Skeletal muscle satellite cell (primary cell): ENCODE data around the gene GARNL3. TPM values are rescaled to one million over a fixed set of nuclear protein-coding genes. Genes with fewer than 3 reads are reported as not detected.

Experiments used
- H3K27me3 ChIP-seq: 2 replicates; pipeline ENCODE4 v1.7.0; 2013; ENCODE audit warnings: low read length; ENCODE audit not compliant: control insufficient read depth, insufficient read depth
- H3K36me3 ChIP-seq: 2 replicates; pipeline ENCODE4 v1.7.0; 2013; ENCODE audit warnings: mild to moderate bottlenecking, control low read depth, low read length; ENCODE audit not compliant: insufficient read depth
- H3K4me1 ChIP-seq: 2 replicates; pipeline ENCODE4 v1.7.0; 2013; ENCODE audit warnings: low read length; ENCODE audit not compliant: control insufficient read depth, insufficient read depth
- H3K4me2 ChIP-seq: 2 replicates; pipeline ENCODE4 v1.7.0; 2013; ENCODE audit warnings: mild to moderate bottlenecking, low read length
- H3K4me3 ChIP-seq: 2 replicates; pipeline ENCODE4 v1.7.0; 2013; ENCODE audit warnings: low read length
- H3K9ac ChIP-seq: 2 replicates; pipeline ENCODE4 v1.7.0; 2013; ENCODE audit warnings: mild to moderate bottlenecking, low read depth, low read length, moderate library complexity
- H3K9me3 ChIP-seq: replicated peaks from 2 replicates; pipeline ENCODE4 v1.7.0; 2013; ENCODE audit warnings: mild to moderate bottlenecking, control low read depth, low read length
- total RNA-seq: library from RNA; depleted of rRNA; stranded (reverse); fragments of >200 nt; gene quantifications from 2 replicates; pipeline ENCODE4 v1.2.3, GENCODE V29; 2012; rRNA removed

Gene GARNL3
- total RNA-seq, result 1.5 and 2.4 TPM in 2 replicates

- H3K4me2 ChIP-seq, result no peak within 1 kb of the TSS
- H3K27me3 ChIP-seq, result peaks cover 56% of the 10 kb centered on the region
- H3K36me3 ChIP-seq, result no peaks in the 10 kb centered on the region
- H3K4me1 ChIP-seq, result no peaks in the 10 kb centered on the region
- H3K4me3 ChIP-seq, result no peak within 1 kb of the TSS
- no peak within 1 kb of the TSS for H3K9ac ChIP-seq
- no peaks in the 10 kb centered on the region for H3K9me3 ChIP-seq
Measured at GRCh38 chr9:127264462-127265219, at the start of gene GARNL3. Gene GARNL3 (plus strand): TSS chr9:127264774. CDS start chr9:127264878, 104 bp downstream.

- Histone ChIP-seq H3K27me3 (peaks cover 72% of the 10 kb centered on the region), H3K4me3 (no peak overlapping the region), H3K4me1 (peaks cover 4% of the 10 kb centered on the region), H3K36me3 (no peaks in the 10 kb centered on the region), H3K4me2 (no peak overlapping the region), H3K9me3 (no peaks in the 10 kb centered on the region), H3K9ac (no peak overlapping the region)
Measured at GRCh38 chr9:127215268-127216209, 49.0 kb upstream of the GARNL3 start.

DNA sequence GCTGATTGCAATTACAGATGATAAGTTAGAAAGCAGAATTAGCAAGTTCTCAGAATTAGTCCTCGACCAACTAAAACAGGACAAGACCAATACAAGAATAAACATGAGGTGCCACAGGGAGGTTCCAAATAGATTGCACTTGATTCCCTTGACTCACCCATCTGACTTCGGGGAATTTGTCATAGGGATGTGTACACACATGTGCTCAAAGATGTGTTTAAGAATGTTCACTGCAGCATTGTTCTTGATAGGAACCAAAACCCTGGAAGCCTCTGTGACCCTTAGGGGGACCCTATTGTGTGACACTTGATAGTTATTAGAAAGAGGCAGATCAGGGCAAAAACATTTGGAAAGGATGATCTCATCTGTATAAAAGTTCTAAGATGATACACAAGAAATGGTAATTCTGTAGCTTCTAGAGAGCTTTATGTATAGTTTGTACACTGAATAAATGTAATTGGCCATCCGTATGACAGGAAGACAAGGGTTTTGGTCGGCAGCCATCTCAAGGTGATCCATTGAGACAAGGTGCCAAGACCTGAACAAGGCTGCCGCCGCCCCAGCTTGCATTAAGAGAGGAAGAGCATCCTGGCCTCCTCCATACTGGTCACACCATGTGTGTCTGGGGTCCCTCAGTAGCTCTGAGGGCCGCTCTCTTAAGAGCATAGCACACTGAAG lies 48.2 kb upstream of the GARNL3 start:
- Histone ChIP-seq H3K4me3 (no peak overlapping the region), H3K36me3 (no peaks in the 10 kb centered on the region), H3K9ac (no peak overlapping the region), H3K4me2 (no peak overlapping the region), H3K4me1 (peaks cover 4% of the 10 kb centered on the region), H3K9me3 (no peaks in the 10 kb centered on the region), H3K27me3 (peaks cover 72% of the 10 kb centered on the region)

DNA sequence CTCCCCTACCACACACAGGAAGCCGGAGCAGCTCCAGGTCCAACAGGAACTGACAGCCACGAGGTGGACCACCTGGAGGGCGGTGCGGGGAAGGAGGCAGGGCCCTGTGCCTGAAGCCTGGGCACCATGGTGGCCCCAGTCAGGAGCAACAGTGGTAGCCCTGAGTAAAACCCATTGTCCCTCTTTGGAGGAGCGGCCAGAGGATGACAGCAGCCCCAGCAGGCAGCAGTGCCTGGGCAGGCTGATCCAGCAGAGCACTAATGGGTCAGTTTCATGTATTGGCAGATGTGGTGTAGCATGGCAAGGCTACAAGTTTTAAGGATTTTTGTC lies 47.7 kb upstream of the GARNL3 start:
- H3K4me2 ChIP-seq, result no peak overlapping the region
- no peaks in the 10 kb centered on the region for H3K36me3 ChIP-seq
- H3K4me3 ChIP-seq, result no peak overlapping the region

DNA sequence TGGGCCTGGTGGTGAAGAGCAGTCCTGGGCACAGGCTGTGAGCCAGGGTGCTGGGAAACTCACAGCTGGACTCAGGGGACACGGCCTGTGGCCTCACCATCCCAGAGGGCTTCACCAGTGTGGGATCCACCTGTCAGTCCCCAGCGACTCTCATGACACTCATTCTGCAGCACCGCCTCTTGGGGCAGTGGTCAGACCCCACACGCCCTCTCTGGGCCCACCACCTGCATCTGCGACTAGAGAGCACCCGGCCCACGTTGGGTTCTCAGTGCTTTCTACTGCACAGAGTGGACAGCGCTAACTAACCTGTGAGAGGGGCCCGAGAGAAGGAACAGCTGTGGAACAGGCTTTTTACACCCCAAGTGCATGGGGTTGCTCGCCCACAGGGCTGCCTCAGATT lies 45.8 kb upstream of the GARNL3 start:
- no peaks in the 10 kb centered on the region for H3K9me3 ChIP-seq
- H3K4me3 ChIP-seq, result no peak overlapping the region
- no peaks in the 10 kb centered on the region for H3K36me3 ChIP-seq
- no peak overlapping the region for H3K9ac ChIP-seq
- H3K27me3 ChIP-seq, result peaks cover 77% of the 10 kb centered on the region
- H3K4me2 ChIP-seq, result no peak overlapping the region
- peaks cover 4% of the 10 kb centered on the region for H3K4me1 ChIP-seq

More for the DNA sequence above, 47.7 kb upstream of the GARNL3 start:
- peaks cover 75% of the 10 kb centered on the region for H3K27me3 ChIP-seq
- H3K9me3 ChIP-seq, result no peaks in the 10 kb centered on the region
- peaks cover 4% of the 10 kb centered on the region for H3K4me1 ChIP-seq
- H3K9ac ChIP-seq, result no peak overlapping the region

- peaks cover 6% of the 10 kb centered on the region for H3K4me1 ChIP-seq
- H3K27me3 ChIP-seq, result peaks cover 79% of the 10 kb centered on the region
- H3K4me3 ChIP-seq, result no peak overlapping the region
- no peaks in the 10 kb centered on the region for H3K9me3 ChIP-seq
- no peak overlapping the region for H3K4me2 ChIP-seq
- no peak overlapping the region for H3K9ac ChIP-seq
- no peaks in the 10 kb centered on the region for H3K36me3 ChIP-seq
Measured at GRCh38 chr9:127219520-127219919, 45.1 kb upstream of the GARNL3 start.

DNA sequence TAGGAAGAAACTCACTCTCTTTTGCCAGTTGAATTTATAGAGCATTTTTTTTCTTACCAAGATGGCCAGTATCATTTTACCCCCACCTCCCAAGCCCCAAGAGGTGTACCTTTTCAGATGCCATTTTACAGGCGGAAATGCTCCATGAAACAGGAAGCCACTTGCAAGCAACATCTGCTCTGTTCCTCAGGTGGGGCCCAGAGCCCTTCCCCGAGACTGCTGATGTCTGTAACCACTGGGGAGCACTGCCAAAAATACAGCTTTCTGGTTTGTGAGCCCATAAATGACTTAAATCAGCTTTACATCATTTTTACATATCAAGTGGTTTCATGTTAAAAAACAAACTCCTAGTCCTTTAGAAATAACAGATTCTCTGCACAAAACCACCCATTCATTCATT lies 42.9 kb upstream of the GARNL3 start:
- no peaks in the 10 kb centered on the region for H3K9me3 ChIP-seq

GRCh38 chr9:127222388-127223095 lies 42.0 kb upstream of the GARNL3 start:
- peaks cover 61% of the 10 kb centered on the region for H3K27me3 ChIP-seq
- H3K4me3 ChIP-seq, result no peak overlapping the region
- H3K9me3 ChIP-seq, result no peaks in the 10 kb centered on the region
- H3K9ac ChIP-seq, result no peak overlapping the region
- H3K4me2 ChIP-seq, result no peak overlapping the region
- peaks cover 8% of the 10 kb centered on the region for H3K4me1 ChIP-seq
- no peaks in the 10 kb centered on the region for H3K36me3 ChIP-seq

More for the DNA sequence above, 42.9 kb upstream of the GARNL3 start:
- Histone ChIP-seq H3K9ac (no peak overlapping the region), H3K4me2 (no peak overlapping the region), H3K27me3 (peaks cover 70% of the 10 kb centered on the region), H3K4me3 (no peak overlapping the region), H3K4me1 (peaks cover 8% of the 10 kb centered on the region), H3K36me3 (no peaks in the 10 kb centered on the region)

GRCh38 chr9:127223266-127223665 lies 41.3 kb upstream of the GARNL3 start:
- no peak overlapping the region for H3K9ac ChIP-seq

GRCh38 chr9:127223810-127224177 lies 40.8 kb upstream of the GARNL3 start:
- Histone ChIP-seq H3K4me3 (peak overlapping the region; percentile 73), H3K27me3 (peaks cover 51% of the 10 kb centered on the region), H3K4me2 (peak overlapping the region; percentile 91), H3K4me1 (peaks cover 8% of the 10 kb centered on the region), H3K9me3 (no peaks in the 10 kb centered on the region), H3K9ac (no peak overlapping the region), H3K36me3 (no peaks in the 10 kb centered on the region)

More at GRCh38 chr9:127223266-127223665, 41.3 kb upstream of the GARNL3 start:
- H3K27me3 ChIP-seq, result peaks cover 56% of the 10 kb centered on the region
- no peaks in the 10 kb centered on the region for H3K9me3 ChIP-seq
- no peak overlapping the region for H3K4me2 ChIP-seq
- H3K36me3 ChIP-seq, result no peaks in the 10 kb centered on the region
- peaks cover 8% of the 10 kb centered on the region for H3K4me1 ChIP-seq
- no peak overlapping the region for H3K4me3 ChIP-seq
